Stimulated activated CD4-positive, alpha-beta T cell treated with anti-CD3 and anti-CD28 coated beads, Interleukin-2, amount 100 ng/mL, for 48 hours (primary cell): Measurements from ENCODE around the gene ZNF296.

ENCODE experiments used
- DNase-seq, 2 donors: peaks; one replicate each; pipeline ENCODE4 v3.0.0-alpha.2; 2020

Gene ZNF296

DNA sequence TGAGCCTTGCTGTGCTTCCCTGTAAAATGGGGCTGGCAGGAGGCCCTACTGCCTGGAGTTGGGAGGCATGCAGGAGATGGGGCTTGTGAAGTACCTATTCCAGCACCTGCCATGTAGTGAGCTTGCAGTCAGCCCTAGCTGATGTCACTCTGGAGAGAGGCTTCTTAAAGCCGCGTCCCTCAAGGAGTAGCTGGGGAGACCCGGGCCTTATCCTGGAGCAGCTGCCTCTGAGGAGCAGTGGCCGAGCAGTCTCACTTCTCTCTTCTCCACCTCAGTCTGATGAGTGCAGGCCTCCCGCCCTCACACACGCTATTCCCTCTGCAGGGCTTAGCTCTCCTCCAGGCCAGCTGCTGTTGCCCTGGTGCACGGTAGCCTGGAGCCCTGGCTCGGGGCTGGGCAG, 19.4 kb downstream of the ZNF296 start:
- DNase-seq: no peak

DNA sequence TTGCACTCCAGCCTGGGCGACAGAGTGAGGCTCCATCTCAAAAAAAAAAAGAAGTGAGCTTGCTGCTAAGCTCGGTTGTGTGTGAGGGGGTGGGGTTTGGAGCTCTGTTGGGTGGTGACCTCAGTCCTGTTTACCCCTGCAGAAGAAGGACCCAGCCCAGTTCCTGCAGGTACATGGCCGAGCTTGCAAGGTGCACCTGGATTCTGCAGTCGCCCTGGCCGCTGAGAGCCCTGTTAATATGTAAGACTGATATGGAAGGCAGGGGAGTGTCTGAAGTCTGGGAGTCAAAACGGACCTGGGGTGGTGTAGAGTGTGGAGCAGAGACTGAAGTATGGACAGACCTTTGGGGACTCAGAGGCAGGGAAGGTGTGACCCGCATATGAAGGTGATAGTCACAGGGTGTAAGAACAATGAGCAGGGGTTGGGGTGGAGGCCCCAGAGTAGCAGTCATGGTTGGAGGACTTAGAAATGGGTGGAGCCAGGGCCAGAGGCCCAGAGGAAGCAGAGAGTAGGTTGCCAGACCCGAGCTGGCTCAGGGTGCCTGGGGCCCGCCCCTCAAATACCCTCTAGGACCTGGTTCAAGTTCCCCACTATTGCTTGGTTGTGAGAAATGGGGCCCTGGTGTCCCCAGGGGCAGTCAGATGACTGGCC, 24.2 kb downstream of the ZNF296 start:
- DNase-seq: no peak

DNA sequence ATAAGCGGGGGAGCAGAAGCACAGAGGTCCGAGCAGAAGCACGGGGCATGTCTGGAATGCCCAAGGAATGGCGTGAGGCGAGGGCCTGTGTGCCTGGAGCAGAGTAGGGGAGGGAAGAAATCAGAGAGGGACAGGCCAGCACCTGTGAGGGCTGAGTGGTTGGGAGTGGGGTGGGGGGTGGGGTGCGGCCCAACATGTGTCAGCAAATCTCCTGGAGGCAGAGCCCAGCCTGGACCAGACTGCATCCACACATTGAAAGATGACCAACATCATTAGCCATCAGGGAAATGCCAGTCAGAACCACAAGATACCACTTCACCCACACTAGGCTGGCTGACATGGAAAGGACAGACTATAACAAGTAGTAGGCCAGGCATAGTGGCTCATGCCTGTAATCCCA, 26.2 kb downstream of the ZNF296 start:
- DNase-seq: no peak

DNA sequence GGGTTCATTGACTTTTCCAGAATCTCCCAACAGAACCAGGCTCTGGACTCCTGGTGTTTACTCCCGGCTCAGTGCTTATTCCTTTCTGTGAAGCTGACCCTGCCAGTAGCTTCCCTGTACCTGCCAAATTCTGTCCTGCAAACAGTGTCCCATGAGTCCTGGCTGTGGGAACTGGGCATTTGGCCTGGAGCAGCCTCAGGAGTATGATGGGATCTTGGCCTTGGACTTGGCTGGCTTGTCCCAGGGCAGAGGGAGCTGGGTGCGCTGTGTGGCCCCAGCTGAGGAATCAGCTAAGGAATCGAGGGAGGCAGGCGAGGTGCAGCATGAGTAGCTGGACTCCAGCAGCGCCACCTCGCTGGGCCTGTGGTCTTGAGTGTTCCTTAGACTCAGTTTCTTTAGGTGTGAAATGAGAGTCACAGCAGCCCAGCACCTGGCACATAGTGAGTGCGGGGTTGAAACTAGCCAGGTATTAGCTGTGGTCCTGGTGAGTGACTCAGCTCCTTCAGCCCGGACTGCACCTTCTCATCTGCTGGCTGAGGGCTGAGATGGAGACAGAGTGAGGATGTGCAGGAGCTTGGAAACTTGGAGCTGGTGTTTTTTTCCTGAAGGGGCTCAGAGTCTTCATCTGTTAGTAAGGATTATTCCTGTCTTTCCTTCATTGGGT, 27.1 kb downstream of the ZNF296 start:
- no peak for DNase-seq

DNA sequence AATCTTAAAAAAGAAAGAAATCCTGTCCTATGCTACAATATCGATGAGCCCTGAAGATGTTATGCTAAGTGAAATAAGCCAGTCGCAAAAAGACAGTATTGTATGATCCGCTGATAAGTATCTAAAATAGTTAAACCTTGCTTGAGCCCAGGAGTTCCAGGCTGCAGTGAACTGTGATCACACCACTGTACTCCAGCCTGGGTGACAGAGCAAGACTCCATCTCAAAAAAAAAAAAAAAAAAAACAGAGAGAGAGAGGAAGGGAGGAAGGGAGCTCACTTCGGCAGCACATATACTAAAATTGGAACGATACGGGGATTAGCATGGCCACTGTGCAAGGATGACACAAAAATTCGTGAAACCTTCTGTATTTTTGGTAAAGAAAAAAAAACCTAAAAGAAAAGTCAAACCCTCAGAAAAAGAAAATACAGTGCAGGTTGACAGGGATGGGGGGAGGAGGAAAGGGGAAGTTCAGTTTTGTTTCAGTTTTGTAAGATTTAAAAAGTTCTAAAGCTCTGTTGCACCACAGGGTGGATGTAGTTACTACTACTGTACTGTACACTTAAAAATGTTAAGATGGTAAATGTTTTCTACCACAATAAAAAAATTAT, 29.0 kb downstream of the ZNF296 start:
- no peak for DNase-seq

DNA sequence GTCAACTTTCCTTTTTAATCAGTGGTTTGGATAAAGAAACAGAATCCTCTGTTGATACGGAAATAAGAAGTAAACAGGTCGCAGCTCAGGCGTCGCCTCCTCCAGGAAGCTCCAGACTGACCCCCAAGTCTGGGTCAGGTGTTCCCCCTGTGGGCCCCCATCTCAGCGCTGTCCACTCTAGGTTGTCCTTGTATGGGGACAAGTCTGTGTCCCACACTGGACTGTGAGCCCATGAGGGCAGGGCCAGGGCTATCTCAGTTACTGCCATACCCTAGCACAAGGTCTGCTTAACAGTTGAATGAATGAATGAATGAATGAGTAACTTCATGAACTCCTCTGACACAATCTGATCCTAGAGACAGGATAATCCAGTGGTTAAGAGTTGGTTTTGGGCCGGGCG, 29.9 kb downstream of the ZNF296 start:
- no peak for DNase-seq

DNA sequence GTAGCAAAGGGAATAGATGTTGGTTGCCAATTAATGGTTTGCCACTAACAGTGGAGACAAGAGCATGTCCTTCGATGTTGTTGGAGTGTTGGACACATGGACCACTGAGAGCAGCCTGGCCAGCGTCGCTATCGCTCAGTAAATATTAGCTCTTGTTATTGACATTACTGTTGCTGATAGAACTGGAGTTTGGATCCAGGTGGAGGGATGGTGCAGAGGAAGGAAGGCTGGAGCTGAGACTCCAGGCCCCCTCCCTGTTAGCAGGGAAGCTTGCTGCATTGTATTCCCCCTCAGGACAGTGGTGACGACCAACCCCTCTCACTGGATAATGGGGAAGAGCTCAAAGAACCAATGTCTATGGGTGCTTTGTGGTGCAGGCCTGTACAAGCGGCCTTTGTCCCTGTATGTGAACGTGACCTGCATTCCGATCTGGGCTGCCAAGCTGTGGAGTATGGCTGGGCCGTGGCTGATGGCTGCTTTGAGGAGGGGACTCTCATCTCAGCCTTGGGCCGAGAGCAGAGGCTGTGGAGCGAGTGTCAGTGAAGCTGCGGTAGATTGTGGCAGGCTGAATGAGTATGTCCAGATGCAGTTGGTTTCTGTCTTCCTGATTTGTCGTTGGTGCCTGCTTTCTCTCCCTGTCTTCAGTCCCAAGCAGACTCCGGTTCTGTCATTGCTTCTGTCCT, 30.5 kb downstream of the ZNF296 start:
- DNase-seq: no peak

DNA sequence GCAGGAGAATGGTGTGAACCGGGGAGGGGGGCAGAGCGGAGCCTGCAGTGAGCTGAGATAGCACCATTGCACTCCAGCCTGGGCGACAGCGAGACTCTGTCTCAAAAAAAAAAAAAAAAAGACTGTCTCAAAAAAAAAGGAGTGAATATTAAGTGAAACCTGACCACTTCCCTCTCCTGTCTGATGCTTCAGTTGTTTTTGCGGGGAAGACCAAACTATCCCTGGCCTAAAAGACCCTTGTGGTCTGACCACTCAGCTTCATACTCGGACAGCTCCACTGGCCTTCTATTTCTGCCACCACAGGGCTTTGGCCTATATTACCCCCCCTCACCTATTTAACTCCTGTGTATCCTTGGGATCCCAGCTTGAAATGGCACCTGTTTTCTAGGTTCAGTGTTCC, 35.2 kb downstream of the ZNF296 start:
- DNase-seq: no peak

DNA sequence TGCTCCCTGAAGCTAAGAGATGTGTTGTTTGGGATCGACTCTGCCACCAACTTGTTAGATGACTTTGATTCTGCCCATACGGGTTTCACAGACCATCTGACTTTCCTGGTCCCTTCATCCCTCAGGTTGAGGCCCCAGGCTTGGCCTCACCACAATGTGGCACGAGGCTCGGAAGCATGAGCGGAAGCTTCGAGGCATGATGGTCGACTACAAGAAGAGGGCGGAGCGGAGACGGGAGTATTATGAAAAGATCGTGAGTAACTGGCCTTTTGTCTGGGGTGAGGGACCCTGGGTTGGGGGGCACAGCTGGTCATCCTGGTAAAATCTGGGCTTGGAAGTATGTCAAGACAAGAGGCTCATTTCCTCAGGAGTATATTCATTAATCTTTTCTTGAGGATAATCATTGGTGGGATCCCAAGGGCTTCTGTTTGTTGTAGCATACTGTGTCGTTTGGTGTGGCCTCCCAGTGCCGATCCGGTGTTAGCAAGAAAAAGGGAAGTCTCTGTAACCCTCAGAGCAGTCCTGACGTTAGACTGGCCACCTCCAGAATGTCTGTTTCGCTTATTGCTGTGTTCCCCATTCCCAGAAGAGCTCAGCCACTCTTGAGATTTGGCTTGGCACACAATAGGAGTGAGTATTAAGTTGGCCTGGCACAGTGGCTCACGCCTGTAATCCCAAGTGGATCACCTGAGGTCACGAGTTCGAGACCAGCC, 36.1 kb downstream of the ZNF296 start:
- no peak for DNase-seq

DNA sequence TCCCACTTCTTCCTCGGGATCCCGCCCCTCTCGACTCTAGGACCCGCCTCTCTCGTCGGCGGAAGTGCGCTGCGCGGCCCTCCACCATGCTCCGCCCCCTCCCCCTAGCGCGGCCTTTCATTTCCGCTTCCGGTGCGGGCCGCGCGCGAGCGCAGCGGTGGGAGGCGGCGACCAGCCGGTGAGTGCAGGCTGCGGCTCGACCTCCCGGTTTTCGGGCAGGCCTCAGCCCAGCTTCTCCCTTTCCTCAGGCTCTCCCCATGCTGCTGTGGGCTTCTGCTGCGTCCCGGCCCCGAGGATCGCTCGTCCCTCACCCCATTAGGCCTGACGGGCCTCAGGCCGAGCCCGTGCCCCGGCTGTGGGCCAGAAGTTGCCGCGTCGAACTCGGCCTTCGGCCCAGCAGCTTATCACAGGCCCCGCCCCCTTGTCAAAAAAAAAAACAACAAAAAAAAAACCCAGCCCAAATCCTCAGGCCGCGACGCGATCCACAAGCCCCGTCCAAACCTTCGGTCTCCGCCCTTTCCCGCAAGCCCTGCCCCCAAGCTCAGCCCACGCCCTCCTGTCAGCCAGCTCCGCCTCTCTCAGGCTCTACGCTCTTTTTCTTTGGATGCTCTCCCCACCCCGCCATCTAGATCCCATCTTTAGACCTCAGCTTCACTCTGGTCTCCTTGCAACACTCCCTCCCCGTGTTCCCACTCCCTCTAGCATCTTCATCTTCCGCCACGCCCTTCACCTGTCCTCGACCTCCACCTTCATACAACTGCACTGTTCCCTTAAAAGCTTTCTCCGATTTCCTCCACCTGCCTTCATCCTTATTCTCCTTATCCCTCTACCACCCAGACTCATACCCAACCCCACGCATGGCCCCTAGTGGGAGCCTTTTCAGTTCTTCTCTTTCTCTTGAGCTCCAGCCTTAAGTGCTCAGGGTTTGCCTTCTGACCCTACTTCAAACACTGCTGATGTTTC, 37.1 kb downstream of the ZNF296 start, which contains the start of gene CLASRP:
Gene CLASRP (plus strand): TSS at position 115 of the 963 bp plus-strand sequence. CDS start 1,168 bp downstream, outside the sequence.
- peak; percentile 87 to 90 for DNase-seq

DNA sequence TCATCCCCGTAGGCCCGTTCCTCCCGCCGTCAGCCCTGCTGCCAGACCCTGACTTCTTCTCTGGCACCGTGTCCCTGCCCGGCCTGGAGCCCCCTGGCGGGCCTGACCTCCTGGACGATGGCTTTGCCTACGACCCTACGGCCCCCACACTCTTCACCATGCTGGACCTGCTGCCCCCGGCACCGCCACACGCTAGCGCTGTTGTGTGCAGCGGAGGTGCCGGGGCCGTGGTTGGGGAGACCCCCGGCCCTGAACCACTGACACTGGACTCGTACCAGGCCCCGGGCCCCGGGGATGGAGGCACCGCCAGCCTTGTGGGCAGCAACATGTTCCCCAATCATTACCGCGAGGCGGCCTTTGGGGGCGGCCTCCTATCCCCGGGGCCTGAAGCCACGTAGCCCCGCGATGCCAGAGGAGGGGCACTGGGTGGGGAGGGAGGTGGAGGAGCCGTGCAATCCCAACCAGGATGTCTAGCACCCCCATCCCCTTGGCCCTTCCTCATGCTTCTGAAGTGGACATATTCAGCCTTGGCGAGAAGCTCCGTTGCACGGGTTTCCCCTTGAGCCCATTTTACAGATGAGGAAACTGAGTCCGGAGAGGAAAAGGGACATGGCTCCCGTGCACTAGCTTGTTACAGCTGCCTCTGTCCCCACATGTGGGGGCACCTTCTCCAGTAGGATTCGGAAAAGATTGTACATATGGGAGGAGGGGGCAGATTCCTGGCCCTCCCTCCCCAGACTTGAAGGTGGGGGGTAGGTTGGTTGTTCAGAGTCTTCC, 38.7 kb downstream of the ZNF296 start:
- DNase-seq: no peak

DNA sequence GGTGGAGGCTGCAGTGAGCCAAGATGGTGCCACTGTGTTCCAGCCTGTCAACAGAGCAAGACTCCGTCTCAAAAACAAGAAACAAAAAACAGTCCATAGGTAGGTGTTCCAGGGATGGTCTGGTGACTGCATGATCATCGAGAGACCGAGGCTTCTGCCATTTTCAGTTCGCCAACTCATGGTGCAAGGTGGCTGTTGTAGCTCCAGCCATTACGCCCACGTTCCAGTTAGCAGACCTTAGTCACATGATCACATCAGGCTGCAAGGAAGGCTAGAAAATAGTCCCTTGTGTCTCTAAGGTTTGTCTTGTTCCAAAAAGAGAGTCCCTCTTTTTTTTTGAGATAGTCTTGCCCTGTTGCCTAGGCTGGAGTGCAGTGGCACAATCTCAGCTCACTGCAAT, 40.5 kb downstream of the ZNF296 start:
- DNase-seq: no peak

DNA sequence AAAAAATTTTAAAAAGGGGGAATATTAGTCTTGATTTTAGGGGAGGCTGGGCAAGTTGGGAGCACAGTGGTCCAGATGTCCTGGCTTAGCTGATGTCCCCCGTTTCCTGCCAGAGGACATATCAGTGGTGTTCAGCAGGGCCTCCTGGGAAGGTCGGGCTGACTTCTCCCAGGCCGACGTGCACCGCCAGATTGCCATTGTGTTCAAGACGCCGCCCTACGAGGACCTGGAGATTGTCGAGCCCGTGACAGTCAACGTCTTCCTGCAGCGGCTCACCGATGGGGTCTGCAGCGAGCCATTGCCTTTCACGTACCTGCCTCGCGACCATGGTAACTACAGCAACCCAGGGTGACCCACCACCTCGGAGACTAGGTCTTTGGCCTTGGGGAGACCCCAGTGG, 43.9 kb downstream of the ZNF296 start:
- no peak for DNase-seq

DNA sequence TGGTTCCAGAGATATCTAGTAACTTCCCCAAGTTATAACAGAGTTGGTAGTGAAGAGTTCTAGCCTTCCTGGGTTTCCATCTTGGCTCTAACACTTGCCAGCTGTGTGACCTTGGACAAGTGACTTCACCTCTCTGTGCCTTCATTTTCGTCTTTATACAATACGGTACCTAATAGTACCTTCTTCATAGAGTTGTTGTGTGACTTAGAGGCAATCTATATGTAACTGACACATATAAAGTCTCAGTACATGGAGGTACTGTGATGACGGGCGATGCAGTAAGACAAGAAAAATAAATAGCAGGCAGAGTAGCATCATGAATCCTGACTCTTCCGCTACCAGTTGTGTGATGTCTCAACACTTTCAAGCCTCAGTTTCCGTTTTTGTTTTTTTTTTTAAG, 45.5 kb downstream of the ZNF296 start:
- no peak for DNase-seq

DNA sequence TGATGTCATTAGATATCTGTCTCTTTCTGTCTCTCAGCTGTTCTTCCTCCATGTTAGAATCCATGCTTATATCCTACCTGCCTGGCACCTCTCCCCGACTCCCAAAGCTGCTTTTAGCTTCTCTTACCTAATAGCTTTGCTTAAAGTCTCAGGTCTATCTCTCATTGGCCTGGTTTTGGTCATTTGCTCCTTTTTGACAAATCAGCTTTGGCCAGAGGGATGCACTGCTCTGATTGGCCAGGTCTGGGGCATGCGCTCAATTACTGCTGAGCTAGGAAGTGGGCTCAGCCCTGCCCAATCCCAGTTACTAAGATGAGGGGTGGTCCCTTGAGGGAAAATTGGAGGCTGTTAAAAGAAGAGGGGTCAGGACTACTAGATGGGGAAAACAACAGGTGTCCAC, 48.9 kb downstream of the ZNF296 start:
- no peak for DNase-seq

DNA sequence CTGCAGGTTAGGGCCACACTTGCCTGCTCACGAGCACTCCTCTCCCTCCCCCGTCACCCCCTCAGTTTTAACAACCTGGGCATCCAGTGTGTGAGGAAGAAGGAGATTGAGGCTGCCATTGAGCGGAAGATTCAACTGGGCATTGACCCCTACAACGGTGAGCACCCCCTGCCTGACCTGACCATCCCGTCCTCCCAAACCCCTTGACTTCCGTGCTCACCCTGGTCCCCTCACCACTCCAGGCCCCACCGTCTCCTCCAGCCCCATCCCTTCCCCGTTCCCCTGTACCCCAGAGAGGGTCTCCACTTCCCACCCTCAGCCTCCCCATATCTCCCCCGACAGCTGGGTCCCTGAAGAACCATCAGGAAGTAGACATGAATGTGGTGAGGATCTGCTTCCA, 51.0 kb downstream of the ZNF296 start:
- no peak for DNase-seq

DNA sequence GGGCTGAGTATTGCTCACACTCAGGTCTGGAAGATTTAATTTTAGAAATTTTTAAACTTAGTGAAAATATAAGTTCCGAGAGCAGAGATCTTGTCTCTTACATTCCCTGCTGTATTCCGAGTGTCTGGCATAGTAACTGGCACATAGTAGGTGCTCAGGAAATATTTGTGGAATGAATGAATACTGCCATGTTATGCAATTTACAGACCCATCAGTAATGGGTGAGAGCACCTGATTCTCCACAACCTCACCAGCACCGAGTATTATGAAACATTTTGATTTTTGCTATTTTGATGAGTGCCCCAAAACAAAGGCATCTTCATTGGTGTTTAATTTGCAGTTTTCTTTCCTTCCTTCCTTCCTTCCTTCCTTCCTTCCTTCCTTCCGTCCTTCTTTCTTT, 53.2 kb downstream of the ZNF296 start:
- no peak for DNase-seq

DNA sequence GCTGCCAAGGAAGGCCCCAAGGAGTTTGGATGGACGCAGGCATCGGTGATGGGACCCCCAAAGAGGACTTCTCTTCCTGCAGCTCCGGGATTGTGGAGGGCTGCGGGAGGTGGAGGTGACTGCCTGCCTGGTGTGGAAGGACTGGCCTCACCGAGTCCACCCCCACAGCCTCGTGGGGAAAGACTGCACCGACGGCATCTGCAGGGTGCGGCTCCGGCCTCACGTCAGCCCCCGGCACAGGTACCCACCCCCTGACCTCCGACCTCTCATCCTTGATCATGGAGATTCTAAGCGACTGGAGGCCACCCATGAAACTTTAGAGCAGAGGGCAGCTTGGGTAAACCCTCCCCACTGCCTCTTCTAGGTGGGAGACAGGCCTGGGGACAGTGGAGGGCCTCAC, 54.3 kb downstream of the ZNF296 start:
- no peak for DNase-seq
